GM12865 (cell line): ENCODE measurements around the gene ESR1.
A peak's percentile ranks its signal among the peaks of the same experiment; 100 is the strongest.

Experiments used
- DNase-seq: peaks from one replicate; pipeline ENCODE4 v3.0.0; 2010; ENCODE audit warnings: low read depth
- H3K4me3 ChIP-seq: 2 replicates; pipeline ENCODE4 v1.5.1; 2011; ENCODE audit warnings: mild to moderate bottlenecking, low read depth, low read length, control low read depth
- TF ChIP-seq, protein P1 (sequence below): IDR thresholded peaks from 2 replicates; pipeline ENCODE4 v1.5.1; 2011; ENCODE audit warnings: low read length, control low read depth, low read depth, inconsistent platforms; ENCODE audit not compliant: insufficient read depth; ENCODE audit errors: missing control alignments

The ESR1 gene

DNA sequence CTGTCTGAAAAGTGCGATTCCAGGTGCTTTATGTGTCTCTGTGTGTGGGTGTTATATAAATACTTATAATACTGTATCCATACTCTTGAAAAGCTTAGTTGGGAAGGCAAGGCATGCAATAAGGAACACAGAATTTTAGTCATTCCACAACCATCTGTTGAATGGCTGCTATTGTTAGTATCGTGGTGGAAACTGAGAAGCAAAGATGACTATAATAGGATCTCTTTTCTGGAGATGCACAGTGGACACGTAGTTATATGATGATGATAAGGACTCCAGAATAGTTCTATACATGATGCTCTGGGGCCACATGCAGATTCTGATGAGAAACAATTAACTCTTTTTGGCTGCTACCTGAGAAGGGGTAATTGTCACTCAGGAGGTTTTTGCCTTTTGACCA lies 25.2 kb downstream of the ESR1 start:
- no peak overlapping the region for H3K4me3 ChIP-seq
- no peak for DNase-seq
- TF ChIP-seq, protein P1, sequence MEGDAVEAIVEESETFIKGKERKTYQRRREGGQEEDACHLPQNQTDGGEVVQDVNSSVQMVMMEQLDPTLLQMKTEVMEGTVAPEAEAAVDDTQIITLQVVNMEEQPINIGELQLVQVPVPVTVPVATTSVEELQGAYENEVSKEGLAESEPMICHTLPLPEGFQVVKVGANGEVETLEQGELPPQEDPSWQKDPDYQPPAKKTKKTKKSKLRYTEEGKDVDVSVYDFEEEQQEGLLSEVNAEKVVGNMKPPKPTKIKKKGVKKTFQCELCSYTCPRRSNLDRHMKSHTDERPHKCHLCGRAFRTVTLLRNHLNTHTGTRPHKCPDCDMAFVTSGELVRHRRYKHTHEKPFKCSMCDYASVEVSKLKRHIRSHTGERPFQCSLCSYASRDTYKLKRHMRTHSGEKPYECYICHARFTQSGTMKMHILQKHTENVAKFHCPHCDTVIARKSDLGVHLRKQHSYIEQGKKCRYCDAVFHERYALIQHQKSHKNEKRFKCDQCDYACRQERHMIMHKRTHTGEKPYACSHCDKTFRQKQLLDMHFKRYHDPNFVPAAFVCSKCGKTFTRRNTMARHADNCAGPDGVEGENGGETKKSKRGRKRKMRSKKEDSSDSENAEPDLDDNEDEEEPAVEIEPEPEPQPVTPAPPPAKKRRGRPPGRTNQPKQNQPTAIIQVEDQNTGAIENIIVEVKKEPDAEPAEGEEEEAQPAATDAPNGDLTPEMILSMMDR = no peak

DNA sequence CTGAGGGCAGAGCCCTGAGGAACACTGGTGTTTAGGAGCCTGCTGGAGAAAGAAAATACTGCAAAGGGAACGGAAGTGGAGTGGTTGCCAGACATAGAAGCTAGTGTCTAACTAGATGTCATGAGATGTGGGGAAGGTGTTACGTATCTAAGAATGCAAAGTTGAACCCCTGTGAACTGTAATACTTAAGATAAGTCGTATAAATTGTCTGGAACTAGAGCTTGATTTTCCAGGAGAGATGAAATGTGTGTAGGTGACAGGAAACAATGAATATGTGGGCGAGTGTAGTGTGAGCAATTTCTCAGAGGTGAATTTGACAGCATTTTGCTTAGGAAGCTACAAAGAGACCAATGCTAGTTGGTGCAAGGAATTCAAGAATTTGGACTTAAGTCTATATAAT lies 27.9 kb downstream of the ESR1 start:
- TF ChIP-seq, protein P1 = no peak
- DNase-seq = no peak
- H3K4me3 ChIP-seq = no peak overlapping the region

DNA sequence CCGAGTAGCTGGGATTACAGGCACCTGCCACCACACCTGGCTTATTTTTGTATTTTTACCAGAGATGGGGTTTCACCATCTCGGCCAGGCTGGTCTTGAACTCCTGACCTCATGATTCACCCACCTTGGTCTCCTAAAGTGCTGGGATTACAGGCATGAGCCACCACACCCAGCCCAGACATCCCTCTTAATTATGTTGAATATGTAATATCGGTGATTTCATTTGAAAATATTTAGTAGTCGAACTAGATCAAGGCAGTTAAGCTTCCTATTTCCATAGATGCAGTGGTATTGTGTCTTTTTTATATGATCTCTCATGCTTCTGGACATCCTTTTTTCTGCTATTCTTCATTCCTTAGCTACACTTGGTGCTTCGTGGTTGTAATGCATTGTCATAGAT lies 29.7 kb downstream of the ESR1 start:
- TF ChIP-seq, protein P1 = no peak
- no peak overlapping the region for H3K4me3 ChIP-seq

DNA sequence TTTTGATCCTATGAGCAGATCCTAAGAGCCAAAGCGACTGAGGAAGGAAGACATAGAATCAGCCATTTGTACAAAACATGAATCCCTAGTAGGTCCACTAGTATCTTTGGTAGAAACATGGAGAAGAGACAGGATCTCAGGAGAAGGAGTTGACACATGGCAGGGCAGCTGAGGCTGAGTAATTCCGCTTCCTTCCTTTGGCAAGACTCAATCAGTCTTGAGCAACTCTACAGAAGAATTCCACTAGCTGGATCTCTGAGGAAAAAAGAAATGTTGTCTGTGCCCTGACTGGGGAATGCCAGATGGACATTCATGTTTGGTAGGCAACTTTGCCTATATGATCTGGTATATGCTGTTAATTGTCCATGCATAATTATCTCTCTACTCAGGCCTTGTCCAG lies 35.3 kb downstream of the ESR1 start:
- TF ChIP-seq, protein P1 = no peak
- no peak overlapping the region for H3K4me3 ChIP-seq

More for the DNA sequence above, 29.7 kb downstream of the ESR1 start:
- no peak for DNase-seq

DNA sequence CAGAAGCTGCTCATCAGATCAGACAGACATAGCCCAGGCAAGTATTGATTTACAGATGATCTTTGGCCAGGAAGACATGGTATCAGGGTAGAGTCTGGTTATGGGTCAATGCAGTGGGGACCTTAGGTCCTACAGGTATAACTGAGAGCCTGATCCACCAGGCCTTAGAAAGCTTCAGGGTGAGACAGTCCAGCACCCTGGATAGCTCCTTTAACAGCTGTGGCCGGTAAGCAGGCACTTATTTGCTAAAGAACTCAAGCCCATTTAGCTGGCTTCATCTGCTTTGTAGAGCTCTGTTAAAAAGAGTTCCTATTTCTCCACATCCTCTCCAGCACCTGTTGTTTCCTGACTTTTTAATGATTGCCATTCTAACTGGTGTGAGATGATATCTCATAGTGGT lies 39.6 kb downstream of the ESR1 start:
- TF ChIP-seq, protein P1 = no peak
- no peak overlapping the region for H3K4me3 ChIP-seq
- peak; percentile 29 for DNase-seq

More for the DNA sequence above, 35.3 kb downstream of the ESR1 start:
- DNase-seq = no peak

DNA sequence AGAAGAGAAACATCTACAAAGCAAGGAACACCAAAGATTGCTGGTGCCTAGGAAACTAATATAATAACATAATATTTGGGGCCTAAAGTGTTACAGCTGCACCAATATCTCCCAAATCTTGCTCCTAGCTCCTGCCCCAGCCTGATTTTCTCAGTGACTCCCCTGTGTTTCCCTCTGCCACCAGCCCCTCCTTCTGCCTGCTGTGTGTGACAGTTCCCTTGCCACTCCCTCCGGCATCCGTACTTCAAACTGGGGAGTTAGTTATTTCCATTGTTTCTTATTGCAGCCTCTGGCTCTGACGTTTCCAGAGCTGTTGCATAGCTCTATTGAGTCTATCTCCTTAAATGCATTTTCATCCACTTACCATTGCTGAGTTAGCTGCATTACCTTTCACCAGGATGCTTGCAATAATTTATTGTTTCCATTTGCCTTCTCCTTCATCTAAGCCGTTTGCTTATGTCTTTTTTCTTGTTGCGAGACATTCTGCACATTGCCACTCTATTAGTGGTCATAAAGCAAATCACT lies 43.1 kb downstream of the ESR1 start:
- DNase-seq = no peak
- no peak overlapping the region for H3K4me3 ChIP-seq
- TF ChIP-seq, protein P1 = no peak

DNA sequence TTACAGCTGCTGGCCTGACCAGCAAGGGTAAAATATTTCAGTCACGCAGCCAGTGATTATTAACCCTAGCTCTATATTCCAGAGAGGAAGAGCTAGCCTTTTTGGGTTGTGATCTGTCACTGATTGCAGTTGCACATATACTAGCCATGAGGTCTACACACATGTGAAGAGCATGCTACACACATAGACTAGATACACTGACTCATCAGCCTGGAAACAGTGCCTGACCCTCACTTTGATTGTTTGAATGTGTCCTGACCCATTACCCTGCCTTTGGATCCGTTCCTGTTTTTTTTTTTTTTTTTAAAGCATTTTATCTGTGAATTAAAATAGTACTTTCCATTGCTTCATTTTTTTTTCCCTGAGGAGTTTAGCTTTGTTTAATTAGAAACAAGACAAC lies 50.8 kb downstream of the ESR1 start:
- DNase-seq = no peak
- H3K4me3 ChIP-seq = no peak overlapping the region
- TF ChIP-seq, protein P1 = no peak
